Renal pelvis (tissue), 4 donors: Measurements from ENCODE around the gene RNF146. TPM values are rescaled to one million over a fixed set of nuclear protein-coding genes. Genes with fewer than 3 reads are reported as not detected.
A peak's percentile ranks its signal among the peaks of the same experiment; 100 is the strongest.

Experiments used
- DNase-seq: peaks from one replicate; pipeline ENCODE4 v3.0.0-alpha.2; 2013
- polyA plus RNA-seq, 3 donors: library from polyadenylated mRNA; unstranded; fragments of 120-200 nt; gene quantifications; one replicate each; pipeline ENCODE4 v1.2.1, GENCODE V29; 2013; ENCODE audit not compliant: insufficient read length in 3 of 3

Gene RNF146
- polyA plus RNA-seq, 3 donors: 77.5 to 92.9 (median 89.0) TPM

GRCh38 chr6:127267646-127268625 is 1.3 kb downstream of the RNF146 start:
- DNase-seq: no peak

DNA sequence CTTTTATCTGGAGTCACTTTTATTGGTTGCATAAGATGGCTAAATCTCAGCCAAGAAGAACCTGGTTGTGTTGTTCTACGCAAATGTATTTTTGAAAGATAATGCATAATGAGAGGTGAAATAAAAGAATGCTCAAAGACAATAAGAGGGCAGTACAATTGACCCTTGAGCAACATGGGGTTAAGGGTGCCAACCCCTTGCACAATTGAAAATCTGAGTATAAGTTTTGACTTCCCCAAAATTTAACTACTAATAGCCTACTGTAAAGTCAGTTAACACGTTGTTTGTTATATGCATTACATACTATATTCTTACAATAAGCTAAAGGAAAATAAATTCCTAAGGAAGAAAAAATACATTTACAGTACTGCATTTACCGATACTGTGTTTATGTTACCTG is 5.9 kb downstream of the RNF146 start:
- DNase-seq: no peak

GRCh38 chr6:127273499-127273898 is 6.8 kb downstream of the RNF146 start:
- DNase-seq: no peak

- DNase-seq: no peak
These were observed 9.7 kb downstream of the RNF146 start for GRCh38 chr6:127276331-127276730.

DNA sequence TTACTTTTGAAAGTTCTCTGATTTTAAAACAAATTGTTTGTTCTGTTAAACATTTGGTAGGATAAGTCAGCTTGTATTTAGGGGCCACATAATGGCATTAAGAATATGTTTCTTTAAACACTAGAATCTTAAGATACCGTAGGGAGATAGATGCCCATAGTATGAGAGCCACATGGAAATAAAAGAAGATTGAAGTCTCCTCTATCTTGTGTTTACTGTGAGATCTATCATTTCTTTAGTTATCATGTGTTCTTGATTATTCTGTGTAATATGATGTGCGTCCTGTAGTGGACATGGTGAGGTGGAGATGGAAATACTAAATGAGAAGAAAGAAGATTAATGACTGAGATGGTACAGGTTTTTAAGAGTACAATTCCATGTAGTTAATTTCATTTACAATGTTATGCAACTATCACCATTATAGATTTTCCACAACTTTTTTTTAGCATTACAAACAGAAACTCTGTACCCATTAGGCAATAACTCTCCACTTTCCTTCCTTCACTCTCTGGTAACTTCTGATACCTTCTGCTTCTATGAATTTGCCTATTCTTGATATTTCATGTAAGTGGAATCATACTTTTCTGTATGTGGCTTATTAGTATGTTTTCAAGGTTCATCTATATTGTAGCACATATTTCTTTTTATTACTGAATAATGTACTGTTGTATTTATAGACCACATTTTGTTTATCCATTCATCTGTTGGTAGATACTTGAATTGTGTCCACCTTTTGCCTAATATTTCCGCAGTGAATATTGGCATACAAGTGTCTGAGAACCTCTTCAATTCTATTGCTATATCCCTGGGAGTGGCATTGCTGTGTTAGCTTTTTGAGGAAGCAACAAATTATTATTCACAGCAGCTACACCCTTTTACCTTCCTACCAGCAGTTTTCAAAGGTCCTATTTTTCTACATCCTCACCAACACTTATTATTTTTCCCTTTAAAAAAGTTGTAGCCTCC is 11.5 kb downstream of the RNF146 start:
- no peak for DNase-seq

- no peak for DNase-seq
These were observed 13.2 kb downstream of the RNF146 start for GRCh38 chr6:127279815-127280214.

- no peak for DNase-seq
These were observed 15.5 kb downstream of the RNF146 start for GRCh38 chr6:127282184-127282583.

DNA sequence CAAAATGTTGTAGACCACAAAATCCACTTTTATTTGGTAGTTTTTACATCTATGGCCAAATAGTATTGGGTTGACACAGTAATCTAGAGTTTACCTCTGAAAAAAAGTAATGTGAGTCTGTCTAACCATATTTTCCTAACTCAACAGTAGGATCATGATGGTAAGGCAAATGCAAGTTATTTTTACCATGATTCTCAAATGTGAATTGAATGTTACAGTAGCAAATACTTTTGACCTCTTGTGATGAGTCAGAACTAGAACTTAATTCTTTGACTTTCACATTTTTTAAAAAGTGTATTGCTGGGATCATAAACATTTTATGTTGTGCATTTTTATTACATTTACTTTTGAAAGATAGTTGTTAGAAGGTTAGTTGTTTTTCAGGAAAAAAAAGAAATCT is 22.0 kb downstream of the RNF146 start:
- DNase-seq: no peak

DNA sequence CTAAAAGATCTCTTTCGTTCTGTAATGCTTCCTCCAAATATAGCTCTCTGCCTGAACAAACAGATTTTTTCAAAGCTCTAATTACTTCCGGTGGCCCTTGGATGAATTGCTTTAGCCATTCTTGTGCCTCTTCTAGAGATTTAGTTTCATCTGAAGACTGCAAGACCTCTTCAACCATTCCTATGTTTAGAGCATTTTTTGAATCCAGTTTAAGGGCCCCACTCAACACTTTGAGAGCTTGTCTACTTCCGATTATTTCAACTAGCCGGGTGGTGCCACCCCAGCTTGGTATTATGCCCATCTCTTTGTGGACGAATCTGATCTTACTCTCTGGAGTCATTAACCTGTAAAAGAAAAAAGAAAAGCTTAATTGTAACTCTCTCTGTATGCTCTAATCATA is 23.3 kb downstream of the RNF146 start:
- no peak for DNase-seq

GRCh38 chr6:127290391-127291265 is 24.0 kb downstream of the RNF146 start:
- no peak for DNase-seq

- no peak for DNase-seq
These were observed 24.8 kb downstream of the RNF146 start for GRCh38 chr6:127291495-127291894.

GRCh38 chr6:127297502-127298070 is 30.9 kb downstream of the RNF146 start:
- DNase-seq: peak; percentile 16

DNA sequence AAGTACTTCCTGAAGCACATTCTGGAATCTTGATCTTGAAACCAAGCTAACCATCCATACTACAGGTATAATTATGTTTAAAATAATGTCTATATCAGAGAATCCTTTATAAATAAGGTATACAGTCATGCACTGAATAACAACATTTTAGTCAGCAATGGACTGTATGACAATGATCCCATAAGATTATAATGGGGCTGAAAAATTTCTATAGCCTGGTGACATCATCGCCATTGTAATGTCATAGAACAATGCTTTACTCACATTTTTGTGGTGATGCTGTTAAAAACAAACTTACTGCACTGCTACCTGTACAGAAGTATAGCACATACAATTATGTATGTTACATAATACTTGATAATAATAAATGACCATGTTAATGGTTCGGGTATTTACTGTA is 31.8 kb downstream of the RNF146 start:
- no peak for DNase-seq

DNA sequence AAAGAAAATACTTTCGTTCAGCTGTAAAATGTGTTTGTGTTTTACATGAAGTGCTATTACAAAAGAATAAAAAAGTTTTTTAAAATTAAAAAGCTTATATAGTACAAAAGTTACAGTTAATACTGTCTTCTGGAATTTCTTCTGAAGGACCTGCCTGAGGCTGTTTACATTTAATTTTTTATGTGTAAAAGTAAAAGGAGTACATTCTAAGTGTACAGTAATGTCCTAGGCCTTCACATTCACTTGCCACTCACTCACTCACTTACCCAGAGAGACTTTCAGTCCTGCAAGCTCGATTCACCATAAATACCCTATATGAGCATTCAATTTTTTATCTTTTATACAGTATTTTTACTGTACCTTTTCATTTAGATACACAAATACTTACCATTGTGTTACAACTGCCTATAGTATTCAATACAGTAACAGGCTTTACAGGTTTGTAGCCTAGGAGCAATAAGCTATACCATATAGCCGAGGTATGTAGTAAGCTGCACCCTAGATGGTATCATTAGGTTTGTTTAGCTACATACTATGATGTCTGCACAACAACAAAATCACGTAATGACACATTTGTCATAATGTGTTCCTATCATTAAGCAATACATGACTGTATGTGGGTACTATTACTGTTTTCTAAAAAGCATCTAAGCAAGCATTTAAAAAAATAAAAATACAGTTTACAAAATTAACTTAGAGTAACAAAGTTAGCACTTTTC is 33.0 kb downstream of the RNF146 start:
- no peak for DNase-seq

- no peak for DNase-seq
These were observed 33.7 kb downstream of the RNF146 start for GRCh38 chr6:127300411-127300810.

DNA sequence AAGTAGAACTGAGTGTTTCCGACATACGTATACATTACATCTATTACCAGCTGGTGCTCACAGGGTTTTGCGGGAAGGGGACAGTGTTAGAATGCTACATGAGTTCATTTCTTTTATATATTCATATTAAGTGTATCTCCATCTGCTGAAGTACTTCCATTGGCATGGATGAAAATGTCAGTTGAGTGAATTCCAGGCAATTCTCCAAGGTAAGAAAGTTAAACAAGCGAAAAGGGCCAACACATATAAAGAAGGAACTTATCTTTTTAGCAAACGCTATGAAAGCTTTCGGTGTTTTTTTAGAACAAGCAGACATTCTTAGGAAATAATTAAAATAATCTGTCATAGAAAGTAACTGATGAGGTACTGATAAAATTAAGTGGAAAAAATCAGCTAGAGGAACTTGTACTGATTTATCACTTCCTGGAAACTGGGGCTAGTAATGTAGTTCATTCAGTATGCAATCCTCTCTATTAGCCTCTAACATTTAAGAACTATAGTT is 34.6 kb downstream of the RNF146 start:
- peak; percentile 11 for DNase-seq

DNA sequence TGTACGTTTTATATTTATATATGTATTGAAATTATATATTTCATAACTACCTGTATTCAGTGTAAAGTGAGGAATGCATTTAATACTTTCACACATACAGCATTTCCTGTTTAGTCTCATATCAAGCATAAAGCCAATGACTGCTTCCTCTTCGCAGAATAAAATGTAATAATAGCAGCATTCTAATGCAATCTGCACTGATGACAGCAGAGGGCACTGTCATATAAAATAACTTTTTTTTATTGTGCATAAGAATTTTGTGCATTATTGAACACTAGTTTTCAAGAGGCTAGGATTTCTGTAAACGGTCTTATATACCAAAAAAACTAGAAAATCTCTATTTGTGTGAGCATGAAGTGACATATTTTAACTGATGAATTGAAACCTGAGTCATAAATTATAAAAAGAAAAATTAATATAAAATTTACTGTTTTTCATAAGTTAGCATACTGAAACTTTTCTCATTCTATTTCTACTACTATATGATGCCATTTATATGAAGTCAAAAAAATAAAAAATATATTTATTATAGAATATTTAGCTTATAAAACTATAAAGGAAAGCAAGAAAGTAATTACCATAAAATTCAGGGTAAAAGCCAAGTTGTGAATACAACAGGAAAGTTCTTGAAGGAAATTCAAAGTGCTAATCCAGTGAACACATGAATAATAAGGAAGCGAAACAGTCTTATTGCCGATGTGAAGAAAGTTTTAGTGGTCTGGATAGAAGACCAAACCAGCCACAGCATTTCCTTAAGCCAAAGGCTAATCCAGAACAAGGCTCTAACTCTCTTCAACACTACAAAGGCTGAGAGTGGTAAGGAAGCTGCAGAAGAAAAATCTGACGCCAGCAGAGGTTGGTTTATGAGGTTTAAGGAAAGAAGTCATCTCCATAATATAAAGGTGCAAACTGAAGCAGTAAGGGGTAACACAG is 36.3 kb downstream of the RNF146 start:
- peak; percentile 29 for DNase-seq

DNA sequence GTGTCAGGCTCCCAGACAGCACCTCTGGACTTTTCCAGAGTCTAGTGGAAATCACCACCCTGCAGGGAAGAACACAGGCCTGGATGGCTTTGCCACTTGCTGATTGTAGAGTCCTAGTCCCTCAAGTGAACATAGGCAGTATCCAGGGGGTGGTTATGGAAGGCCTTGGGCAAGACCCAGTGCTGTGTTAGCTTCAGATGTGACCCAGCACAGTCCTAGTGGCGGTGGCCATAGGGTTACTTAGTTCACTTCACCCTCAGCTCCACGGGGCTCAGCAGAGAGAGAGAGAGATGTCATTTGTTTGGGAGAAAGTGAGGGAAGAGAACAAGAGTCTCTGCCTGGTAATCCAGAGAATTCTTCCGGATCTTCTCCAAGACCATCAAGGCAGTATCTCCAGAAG is 37.3 kb downstream of the RNF146 start:
- DNase-seq: no peak

GRCh38 chr6:127305741-127306140 is 39.1 kb downstream of the RNF146 start:
- no peak for DNase-seq
